WERI-Rb-1 (cell line): ENCODE results near the gene ZDHHC11.
"Not testable (repeated sequence)": the region's sequence is repeated elsewhere in the genome, so short reads cannot be mapped to it uniquely, and the experiment has no call there.

Experiments used
- DNase-seq: peaks from one replicate; pipeline ENCODE4 v3.0.0-alpha.2; 2020
- H3K27ac ChIP-seq: fragments of 250-450 bp; sonication (Bioruptor Pico); 2 replicates; pipeline ENCODE4 v1.5.1; 2020; ENCODE audit warnings: mild to moderate bottlenecking, moderate library complexity
- H3K27me3 ChIP-seq: fragments of 250-450 bp; sonication (Bioruptor Pico); 2 replicates; pipeline ENCODE4 v1.5.1; 2021; ENCODE audit warnings: mild to moderate bottlenecking, low read depth, moderate library complexity; ENCODE audit not compliant: insufficient read depth, severe bottlenecking
- H3K36me3 ChIP-seq: fragments of 250-450 bp; sonication (Bioruptor Pico); 2 replicates; pipeline ENCODE4 v1.5.1; 2020; ENCODE audit warnings: mild to moderate bottlenecking, moderate library complexity
- H3K4me3 ChIP-seq: 2 replicates; pipeline ENCODE4 v1.5.1; 2011; ENCODE audit warnings: low read depth, mild to moderate bottlenecking, control low read depth, low read length
- H3K9me3 ChIP-seq: fragments of 250-450 bp; sonication (Bioruptor Pico); 2 replicates; pipeline ENCODE4 v1.5.1; 2021; ENCODE audit warnings: mild to moderate bottlenecking, moderate library complexity; ENCODE audit not compliant: severe bottlenecking
- CTCF ChIP-seq: IDR thresholded peaks from 2 replicates; pipeline ENCODE4 v1.5.1; 2011; ENCODE audit warnings: low read depth, mild to moderate bottlenecking, control low read depth, inconsistent platforms, low read length

ZDHHC11 gene

GRCh38 chr5:758698-759053 is 92.1 kb downstream of the ZDHHC11 start:
- no peak for DNase-seq
- no peak for TF ChIP-seq CTCF
- H3K4me3 ChIP-seq: no peak overlapping the region
- H3K27me3 ChIP-seq: no peaks in the 10 kb centered on the region
- peaks cover 2% of the 10 kb centered on the region for H3K9me3 ChIP-seq
- H3K27ac ChIP-seq: no peak overlapping the region
- H3K36me3 ChIP-seq: no peaks in the 10 kb centered on the region

- H3K27ac ChIP-seq: no peak overlapping the region
- no peak for TF ChIP-seq CTCF
- H3K27me3 ChIP-seq: no peaks in the 10 kb centered on the region
- H3K4me3 ChIP-seq: no peak overlapping the region
- no peaks in the 10 kb centered on the region for H3K36me3 ChIP-seq
- H3K9me3 ChIP-seq: peaks cover 2% of the 10 kb centered on the region
- peak; percentile 89 for DNase-seq
Observed at GRCh38 chr5:757931-758697, 92.7 kb downstream of the ZDHHC11 start.

GRCh38 chr5:757346-757930 is 93.3 kb downstream of the ZDHHC11 start:
- H3K4me3 ChIP-seq: no peak overlapping the region
- no peak overlapping the region for H3K27ac ChIP-seq
- no peaks in the 10 kb centered on the region for H3K36me3 ChIP-seq
- peaks cover 2% of the 10 kb centered on the region for H3K9me3 ChIP-seq
- DNase-seq: no peak
- no peaks in the 10 kb centered on the region for H3K27me3 ChIP-seq
- no peak for TF ChIP-seq CTCF

GRCh38 chr5:756865-757345 is 93.9 kb downstream of the ZDHHC11 start:
- Histone ChIP-seq H3K27me3 (no peaks in the 10 kb centered on the region), H3K9me3 (peaks cover 2% of the 10 kb centered on the region), H3K27ac (no peak overlapping the region), H3K36me3 (no peaks in the 10 kb centered on the region), H3K4me3 (no peak overlapping the region)
- TF ChIP-seq CTCF: no peak
- no peak for DNase-seq

GRCh38 chr5:756171-756570 is 94.6 kb downstream of the ZDHHC11 start:
- Histone ChIP-seq H3K27ac (no peak overlapping the region), H3K27me3 (no peaks in the 10 kb centered on the region), H3K36me3 (no peaks in the 10 kb centered on the region), H3K9me3 (no peaks in the 10 kb centered on the region), H3K4me3 (no peak overlapping the region)
- no peak for TF ChIP-seq CTCF
- DNase-seq: no peak

DNA sequence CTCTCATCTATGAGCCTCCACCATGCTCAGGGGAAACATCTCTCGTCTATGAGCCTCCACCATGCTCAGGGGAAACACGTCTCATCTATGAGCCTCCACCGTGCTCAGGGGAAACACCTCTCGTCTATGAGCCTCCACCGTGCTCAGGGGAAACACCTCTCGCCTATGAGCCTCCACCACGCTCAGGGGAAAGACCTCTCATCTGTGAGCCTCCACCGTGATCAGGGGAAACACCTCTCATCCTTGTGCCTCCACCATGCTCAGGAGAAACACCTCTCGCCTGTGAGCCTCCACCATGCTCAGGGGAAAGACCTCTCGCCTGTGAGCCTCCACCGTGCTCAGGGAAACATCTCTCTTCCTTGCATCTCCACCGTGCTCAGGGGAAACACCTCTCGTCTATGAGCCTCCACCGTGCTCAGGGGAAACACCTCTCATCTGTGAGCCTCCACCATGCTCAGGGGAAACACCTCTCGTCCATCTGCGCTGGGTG is 96.6 kb downstream of the ZDHHC11 start:
- DNase-seq, H3K27ac ChIP-seq, H3K9me3 ChIP-seq: not testable (repeated sequence)

GRCh38 chr5:753567-754142 is 97.1 kb downstream of the ZDHHC11 start:
- not testable (repeated sequence) for H3K4me3 ChIP-seq, H3K27ac ChIP-seq, DNase-seq, H3K27me3 ChIP-seq, H3K36me3 ChIP-seq, H3K9me3 ChIP-seq

More for the DNA sequence above, 96.6 kb downstream of the ZDHHC11 start:
- H3K36me3 ChIP-seq, H3K27me3 ChIP-seq, H3K4me3 ChIP-seq: not testable (repeated sequence)

- not testable (repeated sequence) for DNase-seq
Observed at GRCh38 chr5:752532-753115, 98.2 kb downstream of the ZDHHC11 start.

DNA sequence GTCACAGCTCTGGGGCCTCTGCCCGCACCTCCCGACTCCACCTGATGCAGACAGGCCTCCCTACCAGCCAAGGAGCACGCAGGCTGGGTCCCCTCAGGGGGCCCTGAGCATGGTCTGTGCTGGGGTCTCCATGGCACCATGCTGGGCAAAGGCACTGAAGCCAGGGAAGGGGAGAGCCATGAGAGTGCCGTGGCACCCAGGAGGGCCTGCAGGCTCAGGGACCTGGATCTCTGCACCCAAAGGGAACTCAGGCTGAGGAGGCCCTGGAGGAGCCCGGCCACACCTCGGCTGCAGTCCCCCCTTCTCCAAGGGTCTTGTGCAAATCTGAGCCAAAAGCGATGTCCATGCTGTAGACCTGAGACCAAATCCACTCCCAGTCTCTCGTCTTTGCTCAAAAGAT is 98.8 kb downstream of the ZDHHC11 start:
- H3K27ac ChIP-seq, H3K27me3 ChIP-seq, DNase-seq, H3K4me3 ChIP-seq, H3K9me3 ChIP-seq, H3K36me3 ChIP-seq: not testable (repeated sequence)

More at GRCh38 chr5:752532-753115, 98.2 kb downstream of the ZDHHC11 start:
- H3K9me3 ChIP-seq, H3K4me3 ChIP-seq, H3K27me3 ChIP-seq, H3K27ac ChIP-seq, H3K36me3 ChIP-seq: not testable (repeated sequence)
